HepG2 (cell line): ENCODE measurements around the gene UNC13D. TPM values are rescaled to one million over a fixed set of nuclear protein-coding genes. Genes with fewer than 3 reads are reported as not detected.
A peak's percentile ranks its signal among the peaks of the same experiment; 100 is the strongest.
"Not testable (repeated sequence)": the region's sequence is repeated elsewhere in the genome, so short reads cannot be mapped to it uniquely, and the experiment has no call there.

ENCODE experiments used
- ATAC-seq: fragments of 200-7000 bp; cut with Tn5 transposase; 3 replicates; pipeline ENCODE4 v1.9.1; 2020; ENCODE audit warnings: mild to moderate bottlenecking, moderate library complexity
- BruUV-seq: library from RNA; stranded (reverse); fragments of 400-500 nt; replicated peaks from 2 replicates; lab custom pipeline; 2021; lab: Mats Ljungman, UMichigan
- CTCF ChIA-PET: fragments of 300-600 bp; formaldehyde crosslinking; extraction: SDS; loops from one replicate; lab custom pipeline; 2021; ENCODE audit warnings: low total read pairs, inconsistent platforms, low intra/inter-chr PET ratio; lab: Yijun Ruan, JAX
- POLR2A ChIA-PET: fragments of 350-600 bp; sonication (Branson Sonifier 250); formaldehyde crosslinking; loops from one replicate; lab custom pipeline; 2020; ENCODE audit warnings: antibody characterized with exemption, inconsistent platforms; lab: Yijun Ruan, JAX
- DNase-seq: peaks from one replicate; pipeline ENCODE4 v3.0.0-alpha.2; 2015; ENCODE audit warnings: low spot score
- FAIRE-seq: peaks from 3 replicates; lab custom pipeline; 2011; peaks lifted over from hg19 to GRCh38; lab: Jason Lieb, UNC
- H2AFZ ChIP-seq: one replicate; pipeline ENCODE4 v1.6.1; 2011; ENCODE audit warnings: low read length, inconsistent platforms
- H3K27ac ChIP-seq: fragments of 300-600 bp; 3 replicates; pipeline ENCODE4 v1.8.0; 2011; ENCODE audit warnings: mixed run types, mild to moderate bottlenecking, mixed read lengths, low read length, inconsistent platforms; ENCODE audit not compliant: insufficient read depth; ENCODE audit errors: extremely low read length
- H3K27me3 ChIP-seq, 2 experiments: fragments of 200-600 bp in 1 of 2; 2 replicates in 1 of 2; 3 replicates in 1 of 2; pipeline versions ENCODE4 v1.6.0 to v1.8.0; 2011; ENCODE audit warnings: low read length in 2 of 2, mild to moderate bottlenecking in 2 of 2, moderate library complexity in 2 of 2, inconsistent platforms in 1 of 2; ENCODE audit not compliant: insufficient read depth in 2 of 2, control insufficient read depth in 1 of 2
- H3K36me3 ChIP-seq, 2 experiments: fragments of 200-600 bp in 1 of 2; replicated peaks in 1 of 2; 2 replicates in 1 of 2; 3 replicates in 1 of 2; pipeline versions ENCODE4 v1.5.1 to v1.8.0; 2011; ENCODE audit warnings: low read length in 2 of 2, inconsistent platforms in 1 of 2; ENCODE audit not compliant: insufficient read depth in 2 of 2, control insufficient read depth in 1 of 2
- H3K4me1 ChIP-seq: 2 replicates; pipeline ENCODE4 v1.5.1; 2012; ENCODE audit warnings: low read length, inconsistent platforms; ENCODE audit not compliant: insufficient read depth
- H3K4me2 ChIP-seq: 2 replicates; pipeline ENCODE4 v1.6.0; 2011; ENCODE audit warnings: low read depth, low read length, inconsistent platforms
- H3K4me3 ChIP-seq, 3 experiments: fragments of 200-600 bp in 1 of 3; sonication (generic), shearing (Covaris generic) in 1 of 3; replicated peaks in 1 of 3; 2 replicates each; pipeline ENCODE4 v1.5.1; 2011 to 2016; ENCODE audit warnings: low read length in 3 of 3, inconsistent platforms in 2 of 3, low read depth in 2 of 3, mild to moderate bottlenecking in 2 of 3, control low read depth in 1 of 3, mixed read lengths in 1 of 3; ENCODE audit not compliant: insufficient read depth in 1 of 3
- H3K79me2 ChIP-seq: one replicate; pipeline ENCODE4 v1.6.1; 2011; ENCODE audit warnings: low read length, inconsistent platforms; ENCODE audit not compliant: insufficient read depth
- H3K9ac ChIP-seq: 2 replicates; pipeline ENCODE4 v1.6.0; 2011; ENCODE audit warnings: mild to moderate bottlenecking, low read depth, low read length, inconsistent platforms; ENCODE audit not compliant: insufficient read depth
- H3K9me3 ChIP-seq: 2 replicates; pipeline ENCODE4 v1.5.1; 2012; ENCODE audit warnings: mild to moderate bottlenecking, low read length
- H4K20me1 ChIP-seq: 2 replicates; pipeline ENCODE4 v1.6.0; 2011; ENCODE audit warnings: inconsistent platforms, mild to moderate bottlenecking, low read length, moderate library complexity; ENCODE audit not compliant: insufficient read depth
- ARID4A ChIP-seq: sonication (generic); formaldehyde crosslinking; IDR thresholded peaks from 2 replicates; pipeline ENCODE4 v1.5.0; 2020; ENCODE audit warnings: mild to moderate bottlenecking, missing genetic modification reagents, borderline replicate concordance
- ZFY ChIP-seq: sonication (generic); formaldehyde crosslinking; IDR thresholded peaks from 2 replicates; pipeline ENCODE4 v1.4.0; 2020; ENCODE audit warnings: missing genetic modification reagents
- ZNF891 ChIP-seq: sonication (generic); formaldehyde crosslinking; IDR thresholded peaks from 2 replicates; pipeline ENCODE4 v1.5.0; 2020; ENCODE audit warnings: mild to moderate bottlenecking, missing genetic modification reagents
- WGBS: methylation state at CpG from one replicate; pipeline ENCODE4 v1.1.6; 2017; ENCODE audit warnings: low lambda C conversion rate; 5-methylcytosine and 5-hydroxymethylcytosine counted together
- in situ Hi-C: cut with HindIII; loops from 2 replicates; pipeline ENCODE4 v1.10.0; 2017; ENCODE audit warnings: low pct_unique_long_range_greater_than_20kb; ENCODE audit not compliant: extremely low pct_ligation_motif_present
- intact Hi-C: fragments of 100-400 bp; cut with micrococcal nuclease; formaldehyde crosslinking; loops from one replicate; pipeline ENCODE4 v1.10.0; 2022; ENCODE audit not compliant: unreplicated experiment
- polyA plus RNA-seq, 8 experiments: library from polyadenylated mRNA; depleted of rRNA in 3 of 8; stranded (reverse) in 7 of 8; unstranded in 1 of 8; fragments of >200 nt; fragmentation: Illumina TruSeq in 4 of 8; extraction: Trizol in 4 of 8; gene quantifications; 2 replicates each; pipeline versions ENCODE4 v1.2.1 to v1.2.3, GENCODE V29; 2011 to 2016; ENCODE audit warnings: low read depth in 4 of 8, missing spikeins in 1 of 8, mixed read lengths in 1 of 8; ENCODE audit not compliant: insufficient read depth in 1 of 8
- total RNA-seq, 5 experiments: library from RNA; depleted of rRNA; stranded (reverse); fragments of >200 nt; fragmentation: Illumina TruSeq; extraction: Trizol; gene quantifications; 2 replicates each; pipeline ENCODE4 v1.2.3, GENCODE V29; 2016; ENCODE audit warnings: low read depth in 1 of 5

Gene UNC13D
- total and polyA plus RNA-seq, 2 of the 13 experiments (the other 11 are each of a cell fraction or from before 2014, with no cell fraction given): 29.7 to 42.7 TPM

DNA sequence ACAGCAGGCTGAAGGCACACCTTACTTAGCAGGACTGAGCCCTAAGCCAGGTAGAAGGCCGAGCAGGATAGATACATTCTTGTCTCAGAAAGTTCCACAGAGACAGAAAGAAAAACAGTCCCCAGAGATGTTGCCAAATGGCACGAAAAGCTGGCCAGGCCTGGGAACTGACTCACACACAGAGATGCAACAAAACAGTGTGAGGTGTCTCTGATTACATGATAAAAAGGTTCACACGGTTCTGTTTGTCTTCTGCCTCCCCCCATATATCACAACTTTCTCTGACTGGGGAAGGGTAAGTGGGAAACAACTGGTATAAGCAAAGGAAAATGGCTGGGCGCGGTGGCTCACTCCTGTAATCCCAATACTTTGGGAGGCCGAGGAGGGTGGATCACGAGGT lies 9.2 kb upstream of the UNC13D start:
- ATAC-seq (no peak), DNase-seq (no peak), FAIRE-seq (no peak)
- peaks cover 4% of the 10 kb centered on the region; the same call in 1 of the 2 replicates for H4K20me1 ChIP-seq
- POLR2A ChIA-PET: interaction anchor here (0.5 to 12.8 kb wide), 5 partner anchors 8 to 135 kb away, joined by 3 to 454 read pairs (median 46); partner anchors contain the start of genes TRIM47 and UNC13D
- no peak overlapping the region for H3K27ac ChIP-seq
- BruUV-seq: no TSS peak
- peaks cover 17% of the 10 kb centered on the region for H3K79me2 ChIP-seq
- no peak overlapping the region for H2AFZ ChIP-seq
- H3K9me3 ChIP-seq: no peaks in the 10 kb centered on the region
- intact Hi-C loops (no loop called here), in situ Hi-C loops (no loop called here)
- no peak overlapping the region for H3K4me2 ChIP-seq
- H3K4me1 ChIP-seq: peaks cover 52% of the 10 kb centered on the region
- TF ChIP-seq ZNF891 (CRISPR knock-in tag): no peak
- 0 out of 2 replicates have a peak, but pooled peaks have one; percentile 9 for TF ChIP-seq ARID4A (CRISPR knock-in tag)
- 0 out of 2 replicates have a peak, but pooled peaks have one; percentile 17 for TF ChIP-seq ZFY (CRISPR knock-in tag)
- H3K27me3 ChIP-seq: no peaks in the 10 kb centered on the region; a peak in 1 of 5 replicates
- H3K36me3 ChIP-seq: peaks cover 7 to 23% of the 10 kb centered on the region in 2 experiments
- H3K4me3 ChIP-seq: no peak overlapping the region
- H3K9ac ChIP-seq: no peak overlapping the region
- CTCF ChIA-PET: no interaction called here
- 97% methylated on average over 7 of the region's 7 CpGs for WGBS

DNA sequence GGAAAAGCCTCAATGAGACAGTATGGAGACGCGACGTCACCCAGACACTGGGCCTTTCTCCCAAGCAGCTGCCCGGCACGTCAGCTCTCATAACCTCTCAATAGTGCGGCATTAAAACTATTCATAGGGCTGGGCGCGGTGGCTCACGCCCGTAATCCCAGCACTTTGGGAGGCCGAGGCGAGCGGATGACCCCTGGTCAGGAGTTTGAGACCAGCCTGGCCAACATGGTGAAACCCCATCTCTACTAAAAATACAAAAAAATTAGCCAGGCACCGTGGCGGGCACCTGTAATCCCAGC lies 7.4 kb upstream of the UNC13D start:
- H2AFZ ChIP-seq, intact Hi-C loops, FAIRE-seq, DNase-seq, in situ Hi-C loops, H3K4me3 ChIP-seq, H3K27ac ChIP-seq, H3K9ac ChIP-seq, CTCF ChIA-PET, H3K9me3 ChIP-seq, H4K20me1 ChIP-seq, ATAC-seq, H3K4me2 ChIP-seq, H3K27me3 ChIP-seq, BruUV-seq: not testable (repeated sequence)
- H3K79me2 ChIP-seq: peaks cover 17% of the 10 kb centered on the region
- POLR2A ChIA-PET: interaction anchor here (0.6 to 12.8 kb wide), 3 partner anchors 22 to 246 kb away, joined by 3 to 454 read pairs (median 7); partner anchors contain the start of gene TRIM47
- WGBS: 99% methylated on average over 15 of the region's 15 CpGs
- peaks cover 7 to 30% of the 10 kb centered on the region in 2 experiments for H3K36me3 ChIP-seq
- peaks cover 54% of the 10 kb centered on the region for H3K4me1 ChIP-seq
